Esophagus muscularis mucosa (tissue), 4 donors: ENCODE results near the gene ZNF774. TPM values are rescaled to one million over a fixed set of nuclear protein-coding genes. Genes with fewer than 3 reads are reported as not detected.

Experiments
- DNase-seq: peaks from one replicate; pipeline ENCODE4 v3.0.0-alpha.2; 2017; ENCODE audit errors: extremely low spot score
- H3K27ac ChIP-seq, 4 donors: fragments of 200-600 bp; sonication (generic); replicated peaks in 1 of 4; 1 replicate in 3 of 4; 2 replicates in 1 of 4; pipeline ENCODE4 v1.5.1; 2016 to 2019; ENCODE audit warnings: mild to moderate bottlenecking in 1 of 4
- H3K27me3 ChIP-seq, 4 donors: fragments of 200-600 bp; sonication (generic); one replicate each; pipeline versions ENCODE4 v1.5.1 to v1.6.0; 2016 to 2019
- H3K36me3 ChIP-seq, 4 donors: fragments of 200-600 bp; sonication (generic); one replicate each; pipeline ENCODE4 v1.5.1; 2016 to 2019
- H3K4me1 ChIP-seq, 4 donors: fragments of 200-600 bp; sonication (generic); one replicate each; pipeline ENCODE4 v1.5.1; 2016 to 2019
- H3K4me3 ChIP-seq, 4 donors: fragments of 200-600 bp; sonication (generic); 1 replicate in 2 of 4; 2 replicates in 2 of 4; pipeline ENCODE4 v1.5.1; 2016 to 2019; ENCODE audit warnings: mild to moderate bottlenecking in 4 of 4, moderate library complexity in 1 of 4
- H3K9me3 ChIP-seq, 4 donors: fragments of 200-600 bp; sonication (generic); 1 replicate in 3 of 4; 2 replicates in 1 of 4; pipeline ENCODE4 v1.5.1; 2016 to 2019
- CTCF ChIP-seq, 3 experiments: fragments of 200-600 bp in 2 of 3; fragments of 450-650 bp in 1 of 3; sonication (generic) in 2 of 3; IDR thresholded peaks; one replicate each; pipeline ENCODE4 v1.5.1; 2017 to 2019; ENCODE audit warnings: antibody characterized with exemption in 3 of 3, mild to moderate bottlenecking in 2 of 3, moderate library complexity in 1 of 3
- EP300 ChIP-seq: sonication (generic); formaldehyde crosslinking; IDR thresholded peaks from one replicate; pipeline ENCODE4 v1.6.1; 2017; ENCODE audit warnings: antibody characterized with exemption
- POLR2A ChIP-seq: fragments of 450-650 bp; IDR thresholded peaks from one replicate; pipeline ENCODE4 v1.6.1; 2017; ENCODE audit warnings: antibody characterized with exemption, moderate library complexity, mild to moderate bottlenecking, low read depth
- POLR2AphosphoS5 ChIP-seq, 2 donors: sonication (generic); formaldehyde crosslinking; IDR thresholded peaks; one replicate each; pipeline ENCODE4 v1.6.1; 2017; ENCODE audit warnings: antibody characterized with exemption in 2 of 2
- WGBS: methylation state at CpG from one replicate; pipeline ENCODE4 v1.1.5; 2018; 5-methylcytosine and 5-hydroxymethylcytosine counted together
- intact Hi-C: fragments of 100-400 bp; cut with DNase I; formaldehyde crosslinking; loops from one replicate; pipeline ENCODE4 v1.15.1; 2023
- total RNA-seq, 4 donors: library from RNA; depleted of rRNA; stranded (reverse); fragments of >200 nt; gene quantifications; one replicate each; pipeline versions ENCODE4 v1.1.0 to v1.2.1, GENCODE V29; 2016

Gene ZNF774
- total RNA-seq, 4 donors from 2014 or later = 1.5 to 2.3 (median 1.7) TPM

GRCh38 chr15:90389513-90389912, 37.4 kb downstream of the ZNF774 start:
- peaks cover 8 to 21% (median 16%) of the 10 kb centered on the region in 4 donors for H3K36me3 ChIP-seq
- 65% methylated on average over 6 of the region's 6 CpGs for WGBS
- no peaks in the 10 kb centered on the region for H3K9me3 ChIP-seq
- intact Hi-C loops = no loop called here
- DNase-seq = no peak
- H3K27me3 ChIP-seq = peaks cover 0 to 3% (median 0%) of the 10 kb centered on the region in 4 donors
- H3K27ac ChIP-seq = peak overlapping the region; percentile 98 to 100 (median 100)
- no peak for TF ChIP-seq POLR2A
- H3K4me1 ChIP-seq = peaks cover 50 to 60% (median 59%) of the 10 kb centered on the region in 4 donors
- peak overlapping the region; percentile 95 to 100 (median 98) for H3K4me3 ChIP-seq

- no peak for DNase-seq
- Histone ChIP-seq H3K4me3 (no peak overlapping the region), H3K36me3 (peaks cover 8 to 21% (median 16%) of the 10 kb centered on the region in 4 donors), H3K9me3 (no peaks in the 10 kb centered on the region), H3K27me3 (peaks cover 0 to 3% (median 0%) of the 10 kb centered on the region in 4 donors), H3K27ac (peak overlapping the region in 2 of 4 donors; percentile 24 to 62), H3K4me1 (peaks cover 77 to 90% (median 88%) of the 10 kb centered on the region in 4 donors)
- 82% methylated on average over 1 of the region's 1 CpG for WGBS
- TF ChIP-seq CTCF (IDR thresholded peaks at IDR 0.05) (no peak), POLR2AphosphoS5 (IDR thresholded peaks at IDR 0.05) (no peak), EP300 (no peak), POLR2A (no peak)
- intact Hi-C loops = no loop called here
Measured at GRCh38 chr15:90393040-90393439, 41.0 kb downstream of the ZNF774 start.

GRCh38 chr15:90394074-90394473, 42.0 kb downstream of the ZNF774 start:
- Histone ChIP-seq H3K36me3 (peaks cover 8 to 21% (median 16%) of the 10 kb centered on the region in 4 donors), H3K4me3 (no peak overlapping the region), H3K27me3 (no peaks in the 10 kb centered on the region), H3K9me3 (no peaks in the 10 kb centered on the region), H3K4me1 (peaks cover 78 to 98% (median 97%) of the 10 kb centered on the region in 4 donors), H3K27ac (peak overlapping the region; percentile 45 to 62 (median 56))
- TF ChIP-seq CTCF (IDR thresholded peaks at IDR 0.05) = no peak
- DNase-seq = no peak
- WGBS = 100% methylated on average over 1 of the region's 1 CpG
- intact Hi-C loops = no loop called here

GRCh38 chr15:90394748-90395442, 42.8 kb downstream of the ZNF774 start:
- 91% methylated on average over 12 of the region's 12 CpGs for WGBS
- H3K27ac ChIP-seq = peak overlapping the region; percentile 45 to 62 (median 56)

More at GRCh38 chr15:90394748-90395442, 42.8 kb downstream of the ZNF774 start:
- Histone ChIP-seq H3K9me3 (no peaks in the 10 kb centered on the region), H3K4me3 (no peak overlapping the region), H3K27me3 (no peaks in the 10 kb centered on the region), H3K36me3 (peaks cover 8 to 21% (median 16%) of the 10 kb centered on the region in 4 donors), H3K4me1 (peaks cover 74 to 98% (median 96%) of the 10 kb centered on the region in 4 donors)
- no peak for TF ChIP-seq POLR2A
- TF ChIP-seq CTCF (IDR thresholded peaks at IDR 0.05) = no peak
- TF ChIP-seq EP300 = no peak
- TF ChIP-seq POLR2AphosphoS5 (IDR thresholded peaks at IDR 0.05) = no peak
- intact Hi-C loops = no loop called here
- DNase-seq = no peak
